ENCODE results near the gene CASTOR1.

CASTOR1 gene

DNA sequence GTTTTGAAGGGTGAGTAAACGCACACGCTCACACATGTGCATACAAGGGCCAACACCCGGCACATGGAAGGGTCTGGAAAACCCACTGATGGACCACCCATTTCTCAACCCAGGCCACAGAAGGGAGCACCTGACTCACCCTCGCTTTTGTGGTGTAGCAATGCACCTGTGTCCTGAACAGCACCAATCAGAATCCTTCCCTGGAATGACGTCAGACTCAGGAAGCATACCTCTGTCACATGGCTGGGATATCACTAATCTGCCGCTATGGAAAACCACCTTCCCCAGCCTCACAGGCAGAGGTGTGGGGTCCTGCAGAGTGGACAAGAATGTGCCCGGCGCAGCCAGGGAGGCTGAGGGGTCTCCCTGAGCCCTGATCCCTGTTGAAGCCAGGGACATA lies 13.7 kb downstream of the CASTOR1 start:
- Histone ChIP-seq H3K79me2 (ENCODE audit: insufficient read depth, low read length) (no peaks in the 10 kb centered on the region), H3F3A (ENCODE audit: insufficient read depth) (no peaks in the 10 kb centered on the region), H3K4me3 (ENCODE audit: insufficient read depth, low read length, poor library complexity, severe bottlenecking) (no peak overlapping the region), H3K4me2 (ENCODE audit: low read depth, low read length, poor library complexity, severe bottlenecking) (no peak overlapping the region), H3K27me3 (ENCODE audit: low read length) (no peaks in the 10 kb centered on the region), H2AFZ (ENCODE audit: low read depth, low read length, severe bottlenecking) (no peak overlapping the region), H3K9me2 (replicated peaks; ENCODE audit: insufficient read depth, low read length) (no peaks in the 10 kb centered on the region), H3K36me3 (ENCODE audit: low read length) (no peaks in the 10 kb centered on the region), H3K9ac (ENCODE audit: low read length) (no peak overlapping the region), H3K9me3 (ENCODE audit: insufficient read depth, low read length) (no peaks in the 10 kb centered on the region), H4K20me1 (ENCODE audit: low read depth, low read length) (no peaks in the 10 kb centered on the region), H3K27ac (ENCODE audit: low read depth, low read length) (no peak overlapping the region)
- no peak for TF ChIP-seq EZH2phosphoT487 (conservative IDR thresholded peaks at IDR 0.05; ENCODE audit: low read length)
- TF ChIP-seq, protein P1, sequence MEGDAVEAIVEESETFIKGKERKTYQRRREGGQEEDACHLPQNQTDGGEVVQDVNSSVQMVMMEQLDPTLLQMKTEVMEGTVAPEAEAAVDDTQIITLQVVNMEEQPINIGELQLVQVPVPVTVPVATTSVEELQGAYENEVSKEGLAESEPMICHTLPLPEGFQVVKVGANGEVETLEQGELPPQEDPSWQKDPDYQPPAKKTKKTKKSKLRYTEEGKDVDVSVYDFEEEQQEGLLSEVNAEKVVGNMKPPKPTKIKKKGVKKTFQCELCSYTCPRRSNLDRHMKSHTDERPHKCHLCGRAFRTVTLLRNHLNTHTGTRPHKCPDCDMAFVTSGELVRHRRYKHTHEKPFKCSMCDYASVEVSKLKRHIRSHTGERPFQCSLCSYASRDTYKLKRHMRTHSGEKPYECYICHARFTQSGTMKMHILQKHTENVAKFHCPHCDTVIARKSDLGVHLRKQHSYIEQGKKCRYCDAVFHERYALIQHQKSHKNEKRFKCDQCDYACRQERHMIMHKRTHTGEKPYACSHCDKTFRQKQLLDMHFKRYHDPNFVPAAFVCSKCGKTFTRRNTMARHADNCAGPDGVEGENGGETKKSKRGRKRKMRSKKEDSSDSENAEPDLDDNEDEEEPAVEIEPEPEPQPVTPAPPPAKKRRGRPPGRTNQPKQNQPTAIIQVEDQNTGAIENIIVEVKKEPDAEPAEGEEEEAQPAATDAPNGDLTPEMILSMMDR (IDR thresholded peaks at IDR 0.05; ENCODE audit: insufficient read depth, low read length, poor library complexity, severe bottlenecking) = no peak

DNA sequence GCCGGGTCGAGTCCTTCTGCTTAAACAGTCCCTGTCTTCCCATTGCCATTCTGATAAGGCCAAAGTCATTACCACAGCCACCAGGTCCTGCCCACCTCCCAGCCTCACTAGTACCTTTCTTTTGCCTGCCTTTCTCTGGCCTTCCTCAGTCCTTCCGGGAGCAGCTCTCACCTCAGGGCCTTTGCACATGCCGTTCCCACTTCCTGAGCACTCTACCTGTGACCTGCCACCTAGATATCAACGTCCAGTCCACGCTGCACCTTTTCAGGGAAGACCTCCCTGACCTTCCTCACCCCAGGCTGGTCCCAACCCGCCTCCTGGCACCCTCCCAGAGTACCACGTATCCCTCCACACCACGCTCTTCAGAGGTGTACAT lies 14.9 kb downstream of the CASTOR1 start:
- Histone ChIP-seq H2AFZ (ENCODE audit: low read depth, low read length, severe bottlenecking) (no peak overlapping the region), H3K9me3 (ENCODE audit: insufficient read depth, low read length) (no peaks in the 10 kb centered on the region), H3K9ac (ENCODE audit: low read length) (no peak overlapping the region), H3K36me3 (ENCODE audit: low read length) (no peaks in the 10 kb centered on the region), H3K27ac (ENCODE audit: low read depth, low read length) (no peak overlapping the region), H3K4me3 (ENCODE audit: insufficient read depth, low read length, poor library complexity, severe bottlenecking) (no peak overlapping the region), H3K27me3 (ENCODE audit: low read length) (no peaks in the 10 kb centered on the region), H3F3A (ENCODE audit: insufficient read depth) (no peaks in the 10 kb centered on the region), H3K79me2 (ENCODE audit: insufficient read depth, low read length) (no peaks in the 10 kb centered on the region), H4K20me1 (ENCODE audit: low read depth, low read length) (no peaks in the 10 kb centered on the region), H3K9me2 (replicated peaks; ENCODE audit: insufficient read depth, low read length) (no peaks in the 10 kb centered on the region), H3K4me2 (ENCODE audit: low read depth, low read length, poor library complexity, severe bottlenecking) (no peak overlapping the region)
- no peak for TF ChIP-seq EZH2phosphoT487 (conservative IDR thresholded peaks at IDR 0.05; ENCODE audit: low read length)

DNA sequence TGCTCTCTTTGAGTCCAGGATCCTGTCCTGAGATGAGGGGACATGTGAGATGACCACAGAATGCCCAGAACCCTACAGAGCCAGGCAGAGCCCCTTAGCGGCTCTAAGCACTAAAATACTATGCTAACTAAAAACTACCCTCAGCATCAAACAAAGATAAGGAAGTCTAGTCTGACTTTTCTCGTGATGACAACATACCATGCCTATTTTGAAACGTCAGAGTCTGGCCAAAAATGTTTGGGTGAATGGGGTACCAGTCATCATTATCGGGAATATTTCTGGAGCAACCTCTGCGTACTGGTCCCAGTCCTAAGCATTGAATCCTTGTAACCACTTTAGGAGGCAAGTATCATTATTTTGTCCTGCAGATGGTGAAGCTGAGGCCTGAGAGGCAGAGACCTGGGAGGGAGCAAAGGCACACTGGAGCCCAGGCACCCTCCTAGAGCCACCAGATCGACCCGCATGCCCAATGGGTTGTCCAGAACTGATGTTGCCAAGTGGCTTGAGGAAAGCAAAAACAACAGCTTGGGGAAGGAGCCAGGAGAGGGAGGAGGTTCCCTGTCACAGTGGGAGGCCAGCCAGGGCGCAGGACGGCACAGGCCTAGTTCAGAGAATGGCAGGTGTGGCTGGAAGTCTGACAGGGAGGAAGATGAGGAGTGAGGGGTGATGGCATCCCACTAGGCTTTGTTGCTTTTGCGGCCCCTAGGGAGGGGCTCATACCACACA lies 15.4 kb downstream of the CASTOR1 start:
- H3K9me3 ChIP-seq (ENCODE audit: insufficient read depth, low read length) = no peaks in the 10 kb centered on the region
- no peaks in the 10 kb centered on the region for H3K27me3 ChIP-seq (ENCODE audit: low read length)
- no peak overlapping the region for H2AFZ ChIP-seq (ENCODE audit: low read depth, low read length, severe bottlenecking)
- no peaks in the 10 kb centered on the region for H3K79me2 ChIP-seq (ENCODE audit: insufficient read depth, low read length)
- no peaks in the 10 kb centered on the region for H4K20me1 ChIP-seq (ENCODE audit: low read depth, low read length)
- H3F3A ChIP-seq (ENCODE audit: insufficient read depth) = no peaks in the 10 kb centered on the region
- H3K4me3 ChIP-seq (ENCODE audit: insufficient read depth, low read length, poor library complexity, severe bottlenecking) = no peak overlapping the region
- no peak overlapping the region for H3K9ac ChIP-seq (ENCODE audit: low read length)
- TF ChIP-seq, protein P1 (IDR thresholded peaks at IDR 0.05; ENCODE audit: insufficient read depth, low read length, poor library complexity, severe bottlenecking) = no peak
- no peak for TF ChIP-seq EZH2phosphoT487 (conservative IDR thresholded peaks at IDR 0.05; ENCODE audit: low read length)
- H3K4me2 ChIP-seq (ENCODE audit: low read depth, low read length, poor library complexity, severe bottlenecking) = no peak overlapping the region
- no peaks in the 10 kb centered on the region for H3K36me3 ChIP-seq (ENCODE audit: low read length)
- H3K27ac ChIP-seq (ENCODE audit: low read depth, low read length) = no peak overlapping the region
- H3K9me2 ChIP-seq (replicated peaks; ENCODE audit: insufficient read depth, low read length) = no peaks in the 10 kb centered on the region

DNA sequence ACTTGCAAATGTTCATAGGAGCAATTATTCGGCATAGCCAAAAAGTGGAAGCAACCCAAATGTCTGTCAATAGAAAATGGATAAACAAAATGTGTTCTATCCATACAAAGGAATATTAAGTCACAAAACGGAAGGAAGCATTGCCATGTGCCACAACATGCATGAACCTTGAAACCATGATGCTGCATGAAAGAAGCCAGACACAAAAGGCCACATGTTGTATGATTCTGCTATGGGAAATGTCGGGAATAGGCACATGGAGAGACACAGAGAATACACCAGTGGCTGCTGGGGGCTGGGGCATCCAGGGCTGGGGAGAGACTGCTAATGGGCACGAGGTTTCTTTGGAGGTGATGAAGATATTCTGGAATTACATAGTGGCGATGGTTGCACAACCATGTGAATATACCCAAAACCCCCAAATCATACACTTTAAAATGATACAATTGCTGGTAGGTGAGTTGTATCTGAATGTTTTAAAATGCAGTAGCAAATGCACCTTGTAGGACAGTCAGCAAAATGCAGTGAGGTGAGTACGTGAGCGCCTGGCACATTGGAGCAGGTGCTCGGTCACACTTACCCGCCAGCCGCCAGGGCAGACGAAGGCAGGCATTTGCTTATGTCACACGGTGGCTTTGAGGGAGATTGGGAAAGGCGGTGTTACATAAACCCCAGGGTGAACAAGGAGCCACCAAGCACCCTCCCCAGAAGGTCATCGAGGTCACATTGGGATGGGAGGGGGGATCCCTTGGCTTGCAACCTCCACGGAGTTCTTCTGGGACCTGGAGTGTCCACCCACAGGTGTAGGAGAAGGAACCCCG lies 16.3 kb downstream of the CASTOR1 start:
- Histone ChIP-seq H3K27me3 (ENCODE audit: low read length) (no peaks in the 10 kb centered on the region), H3F3A (ENCODE audit: insufficient read depth) (no peaks in the 10 kb centered on the region), H2AFZ (ENCODE audit: low read depth, low read length, severe bottlenecking) (no peak overlapping the region), H3K27ac (ENCODE audit: low read depth, low read length) (no peak overlapping the region), H3K4me2 (ENCODE audit: low read depth, low read length, poor library complexity, severe bottlenecking) (no peak overlapping the region), H4K20me1 (ENCODE audit: low read depth, low read length) (no peaks in the 10 kb centered on the region), H3K79me2 (ENCODE audit: insufficient read depth, low read length) (no peaks in the 10 kb centered on the region), H3K9me2 (replicated peaks; ENCODE audit: insufficient read depth, low read length) (no peaks in the 10 kb centered on the region), H3K9me3 (ENCODE audit: insufficient read depth, low read length) (no peaks in the 10 kb centered on the region), H3K4me3 (ENCODE audit: insufficient read depth, low read length, poor library complexity, severe bottlenecking) (no peak overlapping the region), H3K36me3 (ENCODE audit: low read length) (no peaks in the 10 kb centered on the region), H3K9ac (ENCODE audit: low read length) (no peak overlapping the region)
- TF ChIP-seq, protein P1 (IDR thresholded peaks at IDR 0.05; ENCODE audit: insufficient read depth, low read length, poor library complexity, severe bottlenecking) = no peak
- no peak for TF ChIP-seq EZH2phosphoT487 (conservative IDR thresholded peaks at IDR 0.05; ENCODE audit: low read length)

Measured in SU-DHL-6 (cell line).